TTC549 (cell line): ENCODE results near the gene STOM.

ENCODE experiments used
- FAIRE-seq: peaks from 2 replicates; lab custom pipeline; 2012; peaks lifted over from hg19 to GRCh38; lab: Jason Lieb, UNC

STOM gene

DNA sequence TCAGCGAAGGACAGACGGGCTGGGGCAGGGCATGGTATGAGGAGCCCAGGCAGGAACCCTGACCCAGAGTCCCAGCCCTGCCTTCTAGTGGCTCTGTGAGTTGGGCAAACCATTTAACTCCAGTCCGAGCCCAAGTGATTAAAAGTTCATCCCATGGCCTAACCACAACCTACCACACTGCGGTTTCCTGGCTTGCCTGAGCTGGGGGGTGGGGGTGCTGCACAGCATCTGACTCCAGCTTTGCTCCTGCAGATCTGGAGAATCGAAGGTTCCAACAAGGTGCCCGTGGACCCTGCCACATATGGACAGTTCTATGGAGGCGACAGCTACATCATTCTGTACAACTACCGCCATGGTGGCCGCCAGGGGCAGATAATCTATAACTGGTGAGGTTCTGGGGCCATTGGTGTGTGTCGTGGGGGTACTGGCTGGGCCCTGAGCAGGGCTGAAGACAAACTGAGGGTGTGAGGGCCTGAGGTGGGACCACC is 49.0 kb downstream of the STOM start:
- no peak for FAIRE-seq

DNA sequence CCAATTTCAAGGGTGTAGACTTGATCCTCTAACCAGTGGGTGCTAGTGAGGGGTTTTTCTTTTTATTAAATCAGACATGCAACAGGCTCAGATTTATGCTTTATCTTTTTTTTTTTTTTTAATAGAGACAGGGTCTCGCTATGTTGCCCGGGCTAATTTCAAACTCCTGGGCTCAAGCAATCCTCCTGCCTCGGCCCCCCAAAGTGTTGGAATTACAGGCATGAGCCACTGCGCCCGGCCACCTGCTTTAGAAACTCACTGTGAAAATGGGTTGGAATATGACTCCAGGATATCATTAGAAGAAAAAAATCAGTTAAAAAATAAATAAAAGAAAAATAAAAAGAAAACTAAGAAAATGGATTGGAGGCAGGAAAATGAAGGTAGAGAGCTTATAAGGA is 50.7 kb downstream of the STOM start:
- no peak for FAIRE-seq

DNA sequence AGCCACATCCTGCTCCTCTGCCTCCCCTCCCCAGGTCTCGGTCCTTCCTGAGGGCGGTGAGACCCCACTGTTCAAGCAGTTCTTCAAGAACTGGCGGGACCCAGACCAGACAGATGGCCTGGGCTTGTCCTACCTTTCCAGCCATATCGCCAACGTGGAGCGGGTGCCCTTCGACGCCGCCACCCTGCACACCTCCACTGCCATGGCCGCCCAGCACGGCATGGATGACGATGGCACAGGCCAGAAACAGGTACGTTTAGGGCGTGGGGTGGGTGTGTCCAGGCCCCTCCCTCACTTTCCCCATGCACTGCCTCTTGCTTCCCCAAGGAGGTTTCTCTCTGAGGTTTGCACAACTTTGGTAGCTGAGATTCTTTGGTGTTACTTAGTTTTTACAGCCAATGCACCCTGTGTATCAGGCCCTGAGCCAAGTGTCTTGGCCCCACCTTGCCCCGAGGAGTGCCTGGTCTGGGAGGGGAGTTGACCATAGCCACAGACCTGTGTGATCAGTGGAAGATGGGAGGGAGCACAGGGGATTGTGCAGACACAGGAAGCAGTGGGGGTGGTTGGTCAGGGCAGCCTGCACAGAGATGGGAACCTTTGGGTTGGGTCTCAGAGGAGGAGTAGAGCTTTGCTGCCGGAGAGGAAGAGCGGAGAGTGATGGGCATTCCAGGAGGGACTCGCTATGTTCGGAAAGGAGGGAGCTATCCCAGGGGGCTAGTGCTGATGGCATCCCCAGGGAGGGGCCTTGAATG is 51.2 kb downstream of the STOM start:
- FAIRE-seq: no peak

DNA sequence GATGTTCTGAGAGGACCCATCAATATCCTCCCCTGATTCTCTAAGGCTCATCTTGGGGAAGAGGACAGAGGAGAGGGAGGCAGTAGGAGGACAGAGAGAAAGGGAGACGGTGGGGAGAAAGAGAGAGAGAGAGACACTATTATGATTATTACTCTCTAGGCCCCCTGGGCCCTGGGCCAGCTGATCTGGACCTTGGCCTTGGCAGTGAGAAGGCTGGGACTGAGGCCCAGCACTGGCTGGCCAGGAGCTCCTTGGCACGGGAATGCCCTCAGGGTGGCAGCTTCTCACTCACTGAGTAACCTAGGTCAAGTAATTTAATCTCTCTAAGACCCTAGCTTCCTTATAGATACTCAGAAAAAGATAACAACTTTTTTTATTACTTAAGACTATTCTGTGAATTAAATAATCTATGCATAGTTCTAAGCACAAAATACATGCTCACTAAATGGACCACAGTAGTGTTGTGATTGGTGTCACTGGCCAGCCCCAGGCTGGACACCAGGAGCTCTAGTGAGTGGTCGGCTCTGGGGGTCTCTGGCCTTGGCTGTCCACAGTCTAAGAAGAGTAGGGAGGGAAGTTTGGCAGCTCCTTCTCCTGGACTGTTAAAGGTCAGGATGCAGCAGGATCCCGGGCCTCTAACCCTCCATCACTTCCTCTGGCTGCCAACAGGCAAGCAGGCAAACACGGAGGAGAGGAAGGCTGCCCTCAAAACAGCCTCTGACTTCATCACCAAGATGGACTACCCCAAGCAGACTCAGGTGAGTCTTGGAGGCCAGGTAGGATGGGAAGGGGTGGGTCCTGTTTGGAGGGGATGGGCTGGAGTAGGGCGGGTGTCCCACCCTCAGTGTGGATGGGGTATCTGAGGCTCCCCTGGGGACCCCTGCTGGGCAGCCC is 52.1 kb downstream of the STOM start:
- no peak for FAIRE-seq

DNA sequence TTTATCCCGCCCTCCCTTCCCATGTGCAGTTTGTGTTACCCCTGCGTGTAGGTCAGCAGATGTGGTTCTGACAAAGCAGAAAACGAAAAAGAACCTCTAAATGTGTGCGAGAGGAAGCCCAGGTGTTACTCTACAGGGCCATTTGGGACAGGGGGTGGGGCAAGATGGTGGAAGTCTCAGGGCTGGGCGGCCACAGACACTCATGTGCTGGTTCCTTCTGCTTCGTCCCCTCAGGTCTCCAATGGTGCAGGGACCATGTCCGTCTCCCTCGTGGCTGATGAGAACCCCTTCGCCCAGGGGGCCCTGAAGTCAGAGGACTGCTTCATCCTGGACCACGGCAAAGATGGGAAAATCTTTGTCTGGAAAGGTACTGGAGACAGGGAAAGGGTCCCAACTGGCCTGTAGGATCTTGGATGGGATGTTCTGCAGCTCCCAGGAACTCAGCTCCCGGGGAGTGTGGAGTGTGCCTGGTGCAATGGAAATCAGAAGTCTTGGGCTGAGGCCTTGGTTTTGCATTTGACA is 53.1 kb downstream of the STOM start:
- no peak for FAIRE-seq

DNA sequence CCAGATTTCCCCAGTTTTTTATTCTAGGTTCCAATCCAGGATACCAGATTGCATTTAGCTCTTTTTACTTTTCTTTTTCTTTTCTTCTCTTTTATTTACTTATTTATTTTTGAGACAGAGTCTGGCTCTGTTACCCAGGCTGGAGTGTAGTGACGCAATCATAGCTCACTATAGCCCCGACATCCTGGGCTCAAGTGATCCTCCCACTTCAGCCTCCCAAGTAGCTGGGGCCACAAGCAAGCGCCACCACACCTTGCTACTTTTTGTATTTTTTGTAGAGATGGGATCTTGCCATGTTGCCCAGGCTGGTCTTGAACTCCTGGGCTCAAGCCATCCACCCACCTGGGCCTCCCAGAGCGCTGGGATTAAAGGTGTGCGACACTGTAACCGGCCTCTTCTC is 53.7 kb downstream of the STOM start:
- FAIRE-seq: no peak

DNA sequence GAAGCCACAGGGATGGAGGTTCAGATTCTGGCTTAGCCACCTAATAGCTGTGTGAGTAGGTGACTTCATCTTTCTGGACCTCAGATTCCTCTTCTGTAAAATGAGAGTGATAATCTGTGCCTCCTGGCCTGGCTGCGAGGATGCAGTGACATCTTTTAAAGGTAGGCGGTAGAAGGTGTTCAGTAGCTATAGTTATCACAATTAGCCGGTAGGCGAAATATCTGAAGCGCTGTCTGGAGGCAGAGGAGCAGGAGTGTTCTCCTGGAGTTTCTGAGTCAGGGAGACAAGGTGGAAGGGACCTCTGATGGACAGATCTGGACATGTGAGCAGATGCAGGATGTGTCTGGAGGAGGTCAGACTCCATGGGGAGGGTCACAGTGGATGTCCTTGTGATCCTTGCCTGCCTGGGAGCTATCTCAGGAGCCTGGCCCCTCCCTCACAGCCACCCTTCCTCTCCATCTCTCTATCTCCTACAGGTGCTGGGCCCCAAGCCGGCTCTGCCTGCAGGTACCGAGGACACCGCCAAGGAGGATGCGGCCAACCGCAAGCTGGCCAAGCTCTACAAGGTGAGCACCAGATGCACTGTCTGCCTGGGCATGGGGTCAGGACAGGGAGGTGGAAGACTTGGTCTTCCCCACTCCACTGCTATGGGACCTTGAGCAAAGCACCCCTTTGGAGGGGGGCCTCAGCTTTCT is 56.4 kb downstream of the STOM start:
- no peak for FAIRE-seq

DNA sequence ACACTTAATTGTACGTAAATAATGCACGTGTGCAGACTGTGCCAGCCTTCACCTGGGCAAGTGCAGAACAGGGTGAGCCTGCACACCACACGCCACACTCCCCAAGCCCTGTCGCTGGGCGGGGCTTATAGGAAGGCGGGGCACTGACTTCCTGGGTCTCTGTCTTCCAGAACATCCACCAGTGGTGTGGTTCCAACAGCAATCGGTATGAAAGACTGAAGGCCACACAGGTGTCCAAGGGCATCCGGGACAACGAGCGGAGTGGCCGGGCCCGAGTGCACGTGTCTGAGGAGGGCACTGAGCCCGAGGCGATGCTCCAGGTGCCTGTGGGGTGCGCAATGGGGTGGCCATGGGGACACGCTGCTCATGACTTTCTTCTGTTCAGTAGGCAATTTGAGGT is 57.9 kb downstream of the STOM start:
- no peak for FAIRE-seq

DNA sequence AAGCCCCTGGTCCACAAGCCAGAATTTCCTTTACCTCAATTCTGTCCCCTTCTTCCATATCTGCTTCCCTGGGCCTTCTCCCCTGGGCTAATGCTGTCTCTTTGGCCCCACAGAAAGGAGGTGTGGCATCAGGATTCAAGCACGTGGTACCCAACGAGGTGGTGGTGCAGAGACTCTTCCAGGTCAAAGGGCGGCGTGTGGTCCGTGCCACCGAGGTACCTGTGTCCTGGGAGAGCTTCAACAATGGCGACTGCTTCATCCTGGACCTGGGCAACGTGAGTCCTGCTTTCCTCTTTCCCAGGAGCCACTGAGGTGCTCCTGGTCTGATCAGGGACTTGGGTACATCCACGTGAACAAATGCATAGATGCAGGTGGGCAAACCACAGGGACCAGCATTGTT is 59.5 kb downstream of the STOM start:
- FAIRE-seq: no peak

DNA sequence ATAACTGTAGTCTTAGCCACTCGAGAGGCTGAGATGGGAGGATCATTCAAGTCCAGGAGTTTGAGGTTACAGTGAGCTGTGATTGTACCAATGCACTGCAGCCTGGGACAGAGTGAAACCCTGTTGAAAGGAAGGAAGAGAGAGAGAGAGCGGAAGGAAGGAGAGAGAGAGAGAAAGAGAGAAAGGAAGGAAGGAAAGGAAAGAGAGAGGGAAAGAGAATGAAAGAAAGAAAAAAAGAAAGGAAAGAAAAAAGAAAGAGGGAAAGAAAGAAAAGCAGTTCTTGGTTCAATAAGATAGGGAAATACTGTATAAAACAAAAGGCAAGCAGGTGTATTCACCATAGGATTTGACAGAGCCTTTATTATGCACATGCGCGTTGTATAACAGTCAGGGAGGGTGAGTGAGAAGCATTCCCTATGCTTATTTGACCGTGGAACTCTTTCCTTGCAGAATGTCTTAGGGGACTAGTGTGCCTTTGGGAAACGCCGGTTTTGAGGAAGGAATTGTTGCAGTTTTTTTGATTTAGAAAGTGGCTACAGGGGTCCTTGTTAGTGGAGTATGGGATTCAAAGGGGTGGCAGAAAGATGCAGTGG is 60.1 kb downstream of the STOM start:
- FAIRE-seq: no peak

DNA sequence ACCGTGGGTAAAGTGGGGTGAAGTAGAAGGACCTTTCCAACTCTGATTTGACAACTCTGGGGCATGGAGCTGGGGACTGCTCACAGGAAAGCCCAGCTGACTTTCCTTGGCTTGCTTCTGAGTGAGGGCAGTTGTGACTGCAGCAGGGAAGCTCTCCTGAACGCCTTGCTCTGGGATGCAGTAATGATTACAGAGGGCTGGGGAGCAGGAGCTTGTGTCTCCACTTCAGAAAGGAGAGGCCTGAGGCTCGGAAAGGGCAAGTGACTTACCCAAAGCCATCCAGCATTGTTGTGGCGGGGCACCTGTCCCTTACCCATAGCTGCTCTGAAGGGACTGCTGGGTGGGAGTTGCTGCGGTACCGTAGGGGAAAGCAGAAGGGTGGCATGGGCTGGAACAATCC is 60.9 kb downstream of the STOM start:
- no peak for FAIRE-seq

DNA sequence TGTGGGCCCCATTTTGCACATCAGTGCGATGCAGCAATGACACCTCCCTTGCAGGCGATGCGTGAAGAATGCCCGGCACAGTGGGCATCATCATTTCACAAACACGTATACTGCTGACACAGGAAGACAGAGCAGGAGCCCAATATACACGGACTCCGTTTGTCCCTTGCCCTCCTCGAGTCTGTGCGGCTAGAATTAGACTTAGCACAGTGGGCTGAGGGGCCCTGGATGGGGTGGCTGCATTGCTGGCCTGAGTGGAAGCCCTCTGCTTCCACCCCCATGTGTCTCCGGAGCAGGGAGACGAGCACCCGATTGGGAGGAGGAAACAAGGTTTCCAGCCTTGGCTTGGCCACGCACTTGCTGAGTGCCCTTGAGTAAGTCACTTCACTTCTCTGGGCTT is 61.3 kb downstream of the STOM start:
- FAIRE-seq: no peak

DNA sequence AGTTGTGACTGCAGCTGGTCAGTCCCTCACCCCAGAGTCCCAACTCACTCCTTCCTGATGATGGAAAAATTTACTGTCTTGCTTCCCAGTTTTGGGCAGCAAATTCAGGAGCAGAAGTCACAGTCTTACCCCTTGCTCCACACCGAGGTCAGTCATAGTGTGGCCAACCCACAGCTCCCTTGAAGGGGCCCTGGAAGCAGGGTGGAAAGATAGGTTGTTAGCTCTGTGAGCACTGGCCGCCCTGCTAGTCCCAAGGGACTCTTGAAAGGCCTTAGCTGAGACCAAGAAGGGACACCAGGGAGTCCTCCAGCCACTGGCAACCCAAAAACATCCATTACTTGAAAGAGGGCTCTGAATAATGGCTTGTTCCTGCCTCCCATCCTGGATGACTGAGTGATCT is 62.1 kb downstream of the STOM start:
- no peak for FAIRE-seq

DNA sequence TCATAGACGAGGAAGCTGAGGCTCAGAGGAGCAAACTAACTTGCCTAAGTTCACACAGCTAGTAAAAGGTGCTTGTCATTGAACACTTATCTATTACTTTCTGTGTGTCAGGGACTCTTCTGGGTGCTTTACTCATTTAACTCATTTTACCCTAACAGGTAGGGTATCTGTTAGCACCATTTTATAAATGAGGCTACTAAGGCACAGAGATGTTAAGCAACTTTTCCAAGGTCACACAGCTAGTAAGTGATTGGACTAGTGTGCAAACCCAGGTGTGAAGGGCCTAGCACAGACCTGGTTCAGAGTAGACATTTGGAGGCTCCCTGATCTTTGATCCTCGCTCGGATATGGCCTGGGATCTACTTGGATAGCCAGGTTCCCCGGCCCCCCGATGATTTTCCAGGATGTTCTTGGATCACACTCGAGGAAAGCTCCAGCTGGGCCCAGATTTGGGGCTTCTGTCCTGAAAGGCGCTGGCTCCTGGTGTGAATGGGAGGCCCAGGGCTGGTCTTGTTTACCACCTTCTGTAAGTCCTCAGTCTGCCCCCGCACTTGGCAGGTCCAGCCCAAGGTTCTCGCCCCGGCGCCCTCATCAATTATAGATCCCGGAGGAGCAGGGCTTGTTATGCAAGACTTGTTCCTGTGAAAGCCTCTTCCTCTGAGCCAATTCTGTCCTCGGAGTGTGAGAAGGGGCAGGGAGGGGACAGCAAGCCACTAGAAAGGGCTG is 64.6 kb downstream of the STOM start:
- FAIRE-seq: no peak

DNA sequence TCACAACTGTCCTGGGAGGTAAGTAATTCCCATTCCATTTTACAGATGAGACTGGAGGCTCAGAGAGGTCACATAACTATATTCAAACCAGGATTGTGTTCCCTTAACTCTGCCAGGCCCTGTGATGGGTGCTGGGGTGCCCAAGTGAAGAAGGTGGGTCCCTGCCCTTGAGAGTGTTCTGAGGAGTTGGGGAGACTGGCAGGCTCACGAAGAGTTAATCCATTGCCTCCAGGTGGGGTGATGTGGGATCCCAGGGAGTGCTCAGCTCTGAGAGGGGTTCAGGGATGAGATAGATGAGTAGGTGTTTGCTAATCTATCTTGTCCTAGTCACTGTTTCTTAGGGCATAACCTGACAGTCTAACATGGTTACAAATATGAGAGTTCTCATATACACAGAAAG is 65.3 kb downstream of the STOM start:
- FAIRE-seq: no peak

DNA sequence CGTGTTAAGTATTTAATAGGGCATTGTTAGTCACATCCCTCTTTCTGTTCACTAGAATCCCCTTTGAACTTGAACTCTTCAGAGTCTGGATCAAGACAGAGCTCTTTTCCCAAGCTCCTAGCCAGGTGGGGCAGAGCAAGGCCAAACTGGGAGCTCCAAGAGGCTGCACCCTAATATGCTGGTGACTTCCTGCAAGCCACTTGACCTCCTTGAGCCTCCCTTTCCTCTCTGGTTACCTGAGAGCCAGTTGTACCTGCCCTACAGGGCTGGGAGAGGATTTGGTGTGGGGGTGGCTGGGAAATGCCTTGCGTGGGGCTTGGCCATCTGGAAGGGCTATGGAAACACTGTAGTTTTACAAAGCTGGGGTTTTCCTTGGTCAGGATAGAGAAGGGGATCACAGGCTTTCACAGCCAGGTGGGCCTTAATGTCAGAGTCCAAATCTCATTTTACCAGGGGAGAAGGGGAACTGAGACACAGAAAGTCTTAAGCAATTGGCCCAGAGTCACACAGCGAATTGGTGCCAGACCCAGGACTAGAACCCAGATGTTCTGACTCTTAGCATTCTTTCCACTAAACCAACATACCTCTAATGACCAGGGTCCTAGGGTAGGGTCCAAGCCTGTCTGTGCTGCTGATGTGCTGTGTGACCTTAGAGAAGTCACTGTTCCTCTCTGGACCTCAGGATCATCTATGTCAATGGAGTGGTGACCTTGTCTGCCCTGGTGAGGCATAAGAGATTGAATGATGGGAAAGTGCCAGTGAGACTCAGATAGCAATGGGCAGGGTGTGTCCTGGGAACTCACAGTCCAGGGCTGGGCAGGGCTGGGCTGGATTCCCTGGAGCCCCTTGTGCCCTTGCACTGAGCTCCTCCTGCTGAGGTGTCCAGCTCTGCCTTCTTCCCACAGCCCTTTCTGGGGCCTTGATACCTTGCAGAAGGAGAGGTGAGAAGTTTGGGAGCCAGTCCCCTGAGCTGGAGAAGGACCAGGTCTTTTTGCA is 66.3 kb downstream of the STOM start:
- no peak for FAIRE-seq

DNA sequence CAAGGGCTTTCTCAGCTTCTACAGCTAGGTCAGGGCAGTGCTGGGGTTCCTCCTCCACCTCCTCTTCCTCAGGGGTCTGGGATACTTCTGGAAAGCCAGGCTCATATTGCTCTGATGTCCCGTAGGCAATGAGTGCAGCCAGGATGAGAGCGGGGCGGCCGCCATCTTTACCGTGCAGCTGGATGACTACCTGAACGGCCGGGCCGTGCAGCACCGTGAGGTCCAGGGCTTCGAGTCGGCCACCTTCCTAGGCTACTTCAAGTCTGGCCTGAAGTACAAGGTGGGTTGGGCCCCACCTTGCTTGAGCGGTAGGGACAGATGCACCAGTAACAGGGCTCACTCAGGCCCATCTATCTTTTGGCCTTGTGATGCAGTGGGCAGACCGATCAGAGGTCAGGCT is 67.3 kb downstream of the STOM start:
- FAIRE-seq: no peak

DNA sequence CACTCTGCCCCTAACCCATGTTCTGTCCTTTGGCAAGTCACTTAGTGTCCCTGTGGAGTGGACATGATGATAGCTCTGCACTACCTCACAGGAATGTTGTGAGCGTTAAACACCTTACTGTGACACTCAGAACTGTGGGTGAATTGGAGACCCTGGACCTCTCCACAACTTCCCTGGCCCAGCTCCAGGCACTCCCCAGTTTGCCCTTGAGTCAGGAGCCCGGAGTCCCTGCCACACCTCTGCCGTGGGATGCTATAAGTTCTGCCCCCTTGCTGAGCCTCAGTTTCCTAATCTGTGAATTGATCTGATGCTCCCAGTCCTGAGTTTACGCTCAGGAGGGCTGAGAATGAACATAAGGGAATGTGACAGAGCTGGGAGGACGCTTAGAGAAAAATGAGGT is 67.7 kb downstream of the STOM start:
- FAIRE-seq: no peak

DNA sequence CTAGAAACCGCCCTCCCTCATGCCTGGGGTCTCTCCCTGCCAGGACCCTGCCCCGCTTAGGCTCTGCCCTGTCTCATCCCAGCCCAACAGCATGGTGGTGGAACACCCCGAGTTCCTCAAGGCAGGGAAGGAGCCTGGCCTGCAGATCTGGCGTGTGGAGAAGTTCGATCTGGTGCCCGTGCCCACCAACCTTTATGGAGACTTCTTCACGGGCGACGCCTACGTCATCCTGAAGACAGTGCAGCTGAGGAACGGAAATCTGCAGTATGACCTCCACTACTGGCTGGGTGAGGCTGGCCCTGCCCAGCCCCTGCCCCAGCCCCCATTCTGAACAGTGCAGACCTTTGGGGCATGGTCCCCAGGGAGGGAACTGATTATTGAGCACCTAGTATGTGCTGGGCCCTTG is 68.2 kb downstream of the STOM start:
- no peak for FAIRE-seq
